ENCODE measurements around the gene PSEN1. TPM values are rescaled to one million over a fixed set of nuclear protein-coding genes. Genes with fewer than 3 reads are reported as not detected.

The PSEN1 gene
- total and polyA plus RNA-seq, 2 experiments from 2014 or later, result 14.6 to 35.7 TPM

DNA sequence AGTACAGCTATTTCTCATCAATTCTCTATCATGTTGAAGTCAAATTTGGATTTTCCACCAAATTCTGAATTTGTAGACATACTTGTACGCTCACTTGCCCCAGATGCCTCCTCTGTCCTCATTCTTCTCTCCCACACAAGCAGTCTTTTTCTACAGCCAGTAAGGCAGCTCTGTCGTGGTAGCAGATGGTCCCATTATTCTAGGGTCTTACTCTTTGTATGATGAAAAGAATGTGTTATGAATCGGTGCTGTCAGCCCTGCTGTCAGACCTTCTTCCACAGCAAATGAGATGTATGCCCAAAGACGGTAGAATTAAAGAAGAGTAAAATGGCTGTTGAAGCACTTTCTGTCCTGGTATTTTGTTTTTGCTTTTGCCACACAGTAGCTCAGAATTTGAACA, 83.8 kb downstream of the PSEN1 start:
- no peak overlapping the region for H3K27ac ChIP-seq (ENCODE audit: low read depth)
- no peak overlapping the region for H2AFZ ChIP-seq
- peaks cover 4% of the 10 kb centered on the region; the same call in 1 of the 2 replicates for H3K36me3 ChIP-seq (ENCODE audit: insufficient read depth)
- H3K4me3 ChIP-seq, result no peak overlapping the region
- no peaks in the 10 kb centered on the region; the same call in 1 of the 2 replicates for H4K20me1 ChIP-seq (replicated peaks; ENCODE audit: insufficient read depth)
- no peak overlapping the region for H3K27ac Mint-ChIP-seq
- no peak overlapping the region for H3K4me3 Mint-ChIP-seq
- no peaks in the 10 kb centered on the region for H3K27me3 ChIP-seq (ENCODE audit: insufficient read depth)
- peaks cover 9% of the 10 kb centered on the region for H3K27me3 Mint-ChIP-seq (ENCODE audit: insufficient read depth, low read depth, poor library complexity)
- H3K9me2 ChIP-seq (ENCODE audit: insufficient read depth), result no peaks in the 10 kb centered on the region
- H3K4me1 Mint-ChIP-seq, result peaks cover 24% of the 10 kb centered on the region
- no peak overlapping the region for H3K4me2 ChIP-seq
- no peaks in the 10 kb centered on the region for H3F3A ChIP-seq (replicated peaks; ENCODE audit: low read depth)
- H3K4me1 ChIP-seq (ENCODE audit: insufficient read depth), result peaks cover 14% of the 10 kb centered on the region; the same call in 1 of the 2 replicates
- peaks cover 30% of the 10 kb centered on the region for H3K36me3 Mint-ChIP-seq (ENCODE audit: low read depth)
- DNase-seq (ENCODE audit: low spot score) (no peak), ATAC-seq (no peak)
- TF ChIP-seq, protein P1, sequence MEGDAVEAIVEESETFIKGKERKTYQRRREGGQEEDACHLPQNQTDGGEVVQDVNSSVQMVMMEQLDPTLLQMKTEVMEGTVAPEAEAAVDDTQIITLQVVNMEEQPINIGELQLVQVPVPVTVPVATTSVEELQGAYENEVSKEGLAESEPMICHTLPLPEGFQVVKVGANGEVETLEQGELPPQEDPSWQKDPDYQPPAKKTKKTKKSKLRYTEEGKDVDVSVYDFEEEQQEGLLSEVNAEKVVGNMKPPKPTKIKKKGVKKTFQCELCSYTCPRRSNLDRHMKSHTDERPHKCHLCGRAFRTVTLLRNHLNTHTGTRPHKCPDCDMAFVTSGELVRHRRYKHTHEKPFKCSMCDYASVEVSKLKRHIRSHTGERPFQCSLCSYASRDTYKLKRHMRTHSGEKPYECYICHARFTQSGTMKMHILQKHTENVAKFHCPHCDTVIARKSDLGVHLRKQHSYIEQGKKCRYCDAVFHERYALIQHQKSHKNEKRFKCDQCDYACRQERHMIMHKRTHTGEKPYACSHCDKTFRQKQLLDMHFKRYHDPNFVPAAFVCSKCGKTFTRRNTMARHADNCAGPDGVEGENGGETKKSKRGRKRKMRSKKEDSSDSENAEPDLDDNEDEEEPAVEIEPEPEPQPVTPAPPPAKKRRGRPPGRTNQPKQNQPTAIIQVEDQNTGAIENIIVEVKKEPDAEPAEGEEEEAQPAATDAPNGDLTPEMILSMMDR (conservative IDR thresholded peaks at IDR 0.05; ENCODE audit: low read depth in 2 of 2), result no peak
- TF ChIP-seq POLR2AphosphoS5 (IDR thresholded peaks at IDR 0.05; ENCODE audit: low read depth) (no peak), STAT1 (IDR thresholded peaks at IDR 0.05; ENCODE audit: unreplicated experiment) (no peak), EZH2 (IDR thresholded peaks at IDR 0.05; ENCODE audit: low read depth, unreplicated experiment) (no peak), ZNF331 (CRISPR knock-in tag; IDR thresholded peaks at IDR 0.05; ENCODE audit: low read depth) (no peak), CREB1 (CRISPR knock-in tag; IDR thresholded peaks at IDR 0.05; ENCODE audit: low read depth) (no peak)
- TF ChIP-seq, protein P2, sequence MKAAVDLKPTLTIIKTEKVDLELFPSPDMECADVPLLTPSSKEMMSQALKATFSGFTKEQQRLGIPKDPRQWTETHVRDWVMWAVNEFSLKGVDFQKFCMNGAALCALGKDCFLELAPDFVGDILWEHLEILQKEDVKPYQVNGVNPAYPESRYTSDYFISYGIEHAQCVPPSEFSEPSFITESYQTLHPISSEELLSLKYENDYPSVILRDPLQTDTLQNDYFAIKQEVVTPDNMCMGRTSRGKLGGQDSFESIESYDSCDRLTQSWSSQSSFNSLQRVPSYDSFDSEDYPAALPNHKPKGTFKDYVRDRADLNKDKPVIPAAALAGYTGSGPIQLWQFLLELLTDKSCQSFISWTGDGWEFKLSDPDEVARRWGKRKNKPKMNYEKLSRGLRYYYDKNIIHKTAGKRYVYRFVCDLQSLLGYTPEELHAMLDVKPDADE (IDR thresholded peaks at IDR 0.05), result no peak
- H3K9me3 Mint-ChIP-seq, result no peaks in the 10 kb centered on the region
- no peaks in the 10 kb centered on the region for H3K79me2 ChIP-seq (replicated peaks; ENCODE audit: insufficient read depth)

DNA sequence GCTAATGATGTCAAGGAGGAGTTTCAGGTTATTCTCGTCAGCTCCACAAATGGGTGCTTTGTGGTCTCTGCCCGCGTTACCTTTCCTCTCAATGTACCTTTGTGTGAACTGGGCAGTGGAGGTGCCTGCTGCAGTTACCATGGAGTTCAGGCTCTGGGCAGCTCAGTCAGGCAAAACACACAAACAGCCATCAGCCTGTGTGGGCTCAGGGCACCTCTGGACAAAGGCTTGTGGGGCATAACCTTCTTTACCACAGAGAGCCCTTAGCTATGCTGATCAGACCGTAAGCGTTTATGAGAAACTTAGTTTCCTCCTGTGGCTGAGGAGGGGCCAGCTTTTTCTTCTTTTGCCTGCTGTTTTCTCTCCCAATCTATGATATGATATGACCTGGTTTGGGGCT, 84.3 kb downstream of the PSEN1 start:
- DNase-seq (ENCODE audit: low spot score) (no peak), ATAC-seq (no peak)
- H3K4me1 Mint-ChIP-seq, result peaks cover 24% of the 10 kb centered on the region
- no peak for TF ChIP-seq CREB1 (CRISPR knock-in tag; IDR thresholded peaks at IDR 0.05; ENCODE audit: low read depth)
- TF ChIP-seq, protein P3, sequence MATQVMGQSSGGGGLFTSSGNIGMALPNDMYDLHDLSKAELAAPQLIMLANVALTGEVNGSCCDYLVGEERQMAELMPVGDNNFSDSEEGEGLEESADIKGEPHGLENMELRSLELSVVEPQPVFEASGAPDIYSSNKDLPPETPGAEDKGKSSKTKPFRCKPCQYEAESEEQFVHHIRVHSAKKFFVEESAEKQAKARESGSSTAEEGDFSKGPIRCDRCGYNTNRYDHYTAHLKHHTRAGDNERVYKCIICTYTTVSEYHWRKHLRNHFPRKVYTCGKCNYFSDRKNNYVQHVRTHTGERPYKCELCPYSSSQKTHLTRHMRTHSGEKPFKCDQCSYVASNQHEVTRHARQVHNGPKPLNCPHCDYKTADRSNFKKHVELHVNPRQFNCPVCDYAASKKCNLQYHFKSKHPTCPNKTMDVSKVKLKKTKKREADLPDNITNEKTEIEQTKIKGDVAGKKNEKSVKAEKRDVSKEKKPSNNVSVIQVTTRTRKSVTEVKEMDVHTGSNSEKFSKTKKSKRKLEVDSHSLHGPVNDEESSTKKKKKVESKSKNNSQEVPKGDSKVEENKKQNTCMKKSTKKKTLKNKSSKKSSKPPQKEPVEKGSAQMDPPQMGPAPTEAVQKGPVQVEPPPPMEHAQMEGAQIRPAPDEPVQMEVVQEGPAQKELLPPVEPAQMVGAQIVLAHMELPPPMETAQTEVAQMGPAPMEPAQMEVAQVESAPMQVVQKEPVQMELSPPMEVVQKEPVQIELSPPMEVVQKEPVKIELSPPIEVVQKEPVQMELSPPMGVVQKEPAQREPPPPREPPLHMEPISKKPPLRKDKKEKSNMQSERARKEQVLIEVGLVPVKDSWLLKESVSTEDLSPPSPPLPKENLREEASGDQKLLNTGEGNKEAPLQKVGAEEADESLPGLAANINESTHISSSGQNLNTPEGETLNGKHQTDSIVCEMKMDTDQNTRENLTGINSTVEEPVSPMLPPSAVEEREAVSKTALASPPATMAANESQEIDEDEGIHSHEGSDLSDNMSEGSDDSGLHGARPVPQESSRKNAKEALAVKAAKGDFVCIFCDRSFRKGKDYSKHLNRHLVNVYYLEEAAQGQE (IDR thresholded peaks at IDR 0.05; ENCODE audit: unreplicated experiment), result no peak
- no peak for TF ChIP-seq ZNF114 (CRISPR knock-in tag; IDR thresholded peaks at IDR 0.05)
- TF ChIP-seq EZH2phosphoT487 (IDR thresholded peaks at IDR 0.05; ENCODE audit: unreplicated experiment), result no peak
- no peak for TF ChIP-seq ZNF331 (CRISPR knock-in tag; IDR thresholded peaks at IDR 0.05; ENCODE audit: low read depth)
- no peak for TF ChIP-seq STAT1 (IDR thresholded peaks at IDR 0.05; ENCODE audit: unreplicated experiment)
- TF ChIP-seq JUNB (IDR thresholded peaks at IDR 0.05; ENCODE audit: unreplicated experiment), result no peak
- no peak for TF ChIP-seq NANOG (IDR thresholded peaks at IDR 0.05; ENCODE audit: borderline replicate concordance)
- no peak for TF ChIP-seq POLR2AphosphoS5 (IDR thresholded peaks at IDR 0.05; ENCODE audit: low read depth)
- Histone ChIP-seq H3K4me1 (ENCODE audit: insufficient read depth) (peaks cover 14% of the 10 kb centered on the region; the same call in 1 of the 2 replicates), H3K4me2 (no peak overlapping the region), H3K4me3 (no peak overlapping the region), H2AFZ (no peak overlapping the region), H3K9me2 (ENCODE audit: insufficient read depth) (no peaks in the 10 kb centered on the region), H3K79me2 (replicated peaks; ENCODE audit: insufficient read depth) (no peaks in the 10 kb centered on the region), H3K36me3 (ENCODE audit: insufficient read depth) (peaks cover 4% of the 10 kb centered on the region; the same call in 1 of the 2 replicates), H4K20me1 (replicated peaks; ENCODE audit: insufficient read depth) (no peaks in the 10 kb centered on the region; the same call in 1 of the 2 replicates), H3K27me3 (ENCODE audit: insufficient read depth) (no peaks in the 10 kb centered on the region), H3K27ac (ENCODE audit: low read depth) (no peak overlapping the region), H3F3A (replicated peaks; ENCODE audit: low read depth) (no peaks in the 10 kb centered on the region)
- H3K27ac Mint-ChIP-seq, result no peak overlapping the region
- no peaks in the 10 kb centered on the region for H3K9me3 Mint-ChIP-seq
- no peak overlapping the region for H3K4me3 Mint-ChIP-seq
- H3K27me3 Mint-ChIP-seq (ENCODE audit: insufficient read depth, low read depth, poor library complexity), result peaks cover 9% of the 10 kb centered on the region
- H3K36me3 Mint-ChIP-seq (ENCODE audit: low read depth), result peaks cover 30% of the 10 kb centered on the region
